H9 (cell line): ENCODE data around the gene PPM1H. TPM values are rescaled to one million over a fixed set of nuclear protein-coding genes. Genes with fewer than 3 reads are reported as not detected.

Experiments
- DNase-seq: peaks from one replicate; pipeline ENCODE4 v3.0.0-alpha.2; 2017
- H2AFZ ChIP-seq: one replicate; pipeline ENCODE4 v1.6.1; 2013; ENCODE audit warnings: mild to moderate bottlenecking, low read length, control low read depth, moderate library complexity
- H2AK5ac ChIP-seq: 2 replicates; pipeline ENCODE4 v1.6.1; 2013; ENCODE audit warnings: low read length, control low read depth, mixed read lengths; ENCODE audit not compliant: insufficient read length
- H2BK120ac ChIP-seq: one replicate; pipeline ENCODE4 v1.6.1; 2013; ENCODE audit warnings: low read depth, mild to moderate bottlenecking, low read length, control low read depth, inconsistent platforms; ENCODE audit not compliant: poor library complexity, severe bottlenecking
- H2BK12ac ChIP-seq: 2 replicates; pipeline ENCODE4 v1.6.1; 2013; ENCODE audit warnings: low read length, control low read depth, mixed read lengths, low read depth; ENCODE audit not compliant: insufficient read length
- H2BK15ac ChIP-seq: 2 replicates; pipeline ENCODE4 v1.6.1; 2013; ENCODE audit warnings: low read depth, low read length, control low read depth
- H2BK20ac ChIP-seq: one replicate; pipeline ENCODE4 v1.6.1; 2013; ENCODE audit warnings: low read depth, mild to moderate bottlenecking, low read length, control low read depth, inconsistent platforms; ENCODE audit not compliant: poor library complexity, severe bottlenecking
- H2BK5ac ChIP-seq: 2 replicates; pipeline ENCODE4 v1.6.1; 2013; ENCODE audit warnings: low read length, control low read depth, mixed read lengths; ENCODE audit not compliant: insufficient read length
- H3K14ac ChIP-seq: 2 replicates; pipeline ENCODE4 v1.6.1; 2013; ENCODE audit warnings: low read length, control low read depth; ENCODE audit not compliant: insufficient read depth
- H3K18ac ChIP-seq: 2 replicates; pipeline ENCODE4 v1.6.1; 2013; ENCODE audit warnings: low read depth, mild to moderate bottlenecking, mixed read lengths, low read length, control low read depth; ENCODE audit not compliant: insufficient read length
- H3K23ac ChIP-seq: 2 replicates; pipeline ENCODE4 v1.6.1; 2013; ENCODE audit warnings: low read length, control low read depth, mixed read lengths, low read depth; ENCODE audit not compliant: insufficient read length
- H3K23me2 ChIP-seq: 2 replicates; pipeline ENCODE4 v1.6.1; 2013; ENCODE audit warnings: low read depth, mild to moderate bottlenecking, mixed read lengths, low read length, control low read depth; ENCODE audit not compliant: insufficient read length, poor library complexity, severe bottlenecking
- H3K27ac ChIP-seq: 2 replicates; pipeline ENCODE4 v1.5.1; 2013; ENCODE audit warnings: low read length, control low read depth, mixed read lengths, low read depth; ENCODE audit not compliant: insufficient read length
- H3K27me3 ChIP-seq: 2 replicates; pipeline ENCODE4 v1.6.1; 2013; ENCODE audit warnings: low read length, control low read depth, inconsistent platforms; ENCODE audit not compliant: insufficient read depth
- H3K4ac ChIP-seq: 2 replicates; pipeline ENCODE4 v1.6.1; 2013; ENCODE audit warnings: low read depth, mild to moderate bottlenecking, control low read depth, inconsistent platforms, low read length, moderate library complexity
- H3K4me1 ChIP-seq: 2 replicates; pipeline ENCODE4 v1.6.1; 2013; ENCODE audit warnings: low read length, control low read depth, inconsistent platforms; ENCODE audit not compliant: insufficient read depth
- H3K4me2 ChIP-seq: 2 replicates; pipeline ENCODE4 v1.6.1; 2013; ENCODE audit warnings: low read length, control low read depth, mixed read lengths; ENCODE audit not compliant: insufficient read length, insufficient read depth
- H3K56ac ChIP-seq: 2 replicates; pipeline ENCODE4 v1.6.1; 2013; ENCODE audit warnings: low read depth, mild to moderate bottlenecking, mixed read lengths, low read length, control low read depth; ENCODE audit not compliant: insufficient read length
- H3K79me1 ChIP-seq: 2 replicates; pipeline ENCODE4 v1.6.1; 2013; ENCODE audit warnings: low read depth, mild to moderate bottlenecking, moderate library complexity, low read length, control low read depth, inconsistent platforms; ENCODE audit not compliant: insufficient read depth, poor library complexity, severe bottlenecking
- H3K79me2 ChIP-seq: 2 replicates; pipeline ENCODE4 v1.6.1; 2013; ENCODE audit warnings: low read length, control low read depth, inconsistent platforms; ENCODE audit not compliant: insufficient read depth
- H3K9ac ChIP-seq: 2 replicates; pipeline ENCODE4 v1.6.1; 2013; ENCODE audit warnings: low read length, control low read depth, mixed read lengths; ENCODE audit not compliant: insufficient read length; ENCODE audit errors: extremely low read depth
- H3K9me3 ChIP-seq: one replicate; pipeline ENCODE4 v1.6.1; 2013; ENCODE audit warnings: low read depth, low read length, inconsistent platforms; ENCODE audit not compliant: control insufficient read depth
- H3T11ph ChIP-seq: one replicate; pipeline ENCODE4 v1.6.1; 2013; ENCODE audit warnings: mild to moderate bottlenecking, low read length, control low read depth, inconsistent platforms
- H4K20me1 ChIP-seq: one replicate; pipeline ENCODE4 v1.6.1; 2013; ENCODE audit not compliant: control insufficient read depth, insufficient read length, insufficient read depth
- H4K5ac ChIP-seq: 2 replicates; pipeline ENCODE4 v1.6.1; 2013; ENCODE audit warnings: low read depth, mild to moderate bottlenecking, mixed read lengths, low read length, control low read depth; ENCODE audit not compliant: insufficient read length
- H4K8ac ChIP-seq: replicated peaks from 2 replicates; pipeline ENCODE4 v1.6.1; 2013; ENCODE audit warnings: low read length, control low read depth, mixed read lengths, low read depth; ENCODE audit not compliant: insufficient read length
- H4K91ac ChIP-seq: 2 replicates; pipeline ENCODE4 v1.6.1; 2013; ENCODE audit warnings: low read depth, mild to moderate bottlenecking, moderate library complexity, mixed read lengths, low read length, control low read depth; ENCODE audit not compliant: insufficient read length
- H3K27ac Mint-ChIP-seq, 3 experiments: 2 replicates in 2 of 3; 3 replicates in 1 of 3; pipeline ENCODE4 v1.8.0; 2020 to 2021; ENCODE audit warnings: mixed read lengths in 3 of 3, mild to moderate bottlenecking in 1 of 3, moderate library complexity in 1 of 3
- H3K27me3 Mint-ChIP-seq: 2 replicates; pipeline ENCODE4 v1.8.0; 2021; ENCODE audit warnings: low read depth, mild to moderate bottlenecking, moderate library complexity, mixed read lengths
- H3K36me3 Mint-ChIP-seq, 3 experiments: 2 replicates in 2 of 3; 3 replicates in 1 of 3; pipeline ENCODE4 v1.8.0; 2020 to 2021; ENCODE audit warnings: low read depth in 3 of 3, mixed read lengths in 3 of 3; ENCODE audit not compliant: insufficient read depth in 1 of 3
- H3K4me1 Mint-ChIP-seq, 2 experiments: 2 replicates each; pipeline ENCODE4 v1.8.0; 2020; ENCODE audit warnings: mixed read lengths in 2 of 2
- H3K4me3 Mint-ChIP-seq, 2 experiments: 2 replicates in 1 of 2; 3 replicates in 1 of 2; pipeline ENCODE4 v1.8.0; 2020 to 2021; ENCODE audit warnings: mild to moderate bottlenecking in 2 of 2, mixed read lengths in 2 of 2, moderate library complexity in 1 of 2
- H3K9me3 Mint-ChIP-seq, 2 experiments: 2 replicates in 1 of 2; 3 replicates in 1 of 2; pipeline ENCODE4 v1.8.0; 2020; ENCODE audit warnings: mild to moderate bottlenecking in 2 of 2, mixed read lengths in 2 of 2, moderate library complexity in 1 of 2
- WGBS: extraction: QIAGEN DNeasy Blood & Tissue Kit; methylation state at CpG from one replicate; pipeline ENCODE4 v1.1.7; 2013; ENCODE audit warnings: missing lambda C conversion rate, low lambda C conversion rate, mixed read lengths; ENCODE audit not compliant: insufficient read length; ENCODE audit errors: extremely low coverage; 5-methylcytosine and 5-hydroxymethylcytosine counted together
- total RNA-seq: library from RNA; stranded (reverse); gene quantifications from 2 replicates; pipeline ENCODE4 v1.2.1, GENCODE V29; 2021
- TF ChIP-seq, protein P1 (sequence below): fragments of 200-600 bp; sonication (generic); conservative IDR thresholded peaks from 3 replicates; pipeline ENCODE4 v1.8.0; 2021; ENCODE audit warnings: antibody characterized with exemption, mild to moderate bottlenecking

PPM1H gene
- total RNA-seq, 1 experiment from 2014 or later = 22.1 TPM

GRCh38 chr12:62903151-62903550 is 31.8 kb downstream of the PPM1H start:
- Histone ChIP-seq H3K4me2 (no peak overlapping the region), H3K9ac (no peak overlapping the region), H2BK120ac (no peak overlapping the region), H3K9me3 (no peaks in the 10 kb centered on the region), H2BK12ac (no peak overlapping the region), H3K79me2 (no peaks in the 10 kb centered on the region), H2BK15ac (no peak overlapping the region), H4K20me1 (no peaks in the 10 kb centered on the region), H3K79me1 (peaks cover 6% of the 10 kb centered on the region), H3K4ac (no peak overlapping the region), H2AFZ (no peak overlapping the region), H2BK20ac (no peak overlapping the region), H3K18ac (no peak overlapping the region), H3K14ac (no peak overlapping the region), H3K23ac (no peak overlapping the region), H3K4me1 (peaks cover 6% of the 10 kb centered on the region), H2BK5ac (no peak overlapping the region), H4K5ac (no peak overlapping the region), H3K23me2 (no peaks in the 10 kb centered on the region), H3K56ac (no peak overlapping the region), H4K91ac (no peak overlapping the region), H3K27me3 (no peaks in the 10 kb centered on the region), H4K8ac (no peak overlapping the region), H2AK5ac (no peak overlapping the region), H3T11ph (no peak overlapping the region), H3K27ac (no peak overlapping the region)
- peaks cover 6 to 15% of the 10 kb centered on the region in 2 experiments for H3K4me1 Mint-ChIP-seq
- 0 out of 7 replicates have a peak overlapping the region, but pooled peaks of 1 of the 3 experiments have one; percentile 57 for H3K27ac Mint-ChIP-seq
- no peaks in the 10 kb centered on the region for H3K36me3 Mint-ChIP-seq
- no peaks in the 10 kb centered on the region for H3K27me3 Mint-ChIP-seq
- no peak for DNase-seq
- H3K9me3 Mint-ChIP-seq = no peaks in the 10 kb centered on the region
- H3K4me3 Mint-ChIP-seq = no peak overlapping the region
- TF ChIP-seq, protein P1, sequence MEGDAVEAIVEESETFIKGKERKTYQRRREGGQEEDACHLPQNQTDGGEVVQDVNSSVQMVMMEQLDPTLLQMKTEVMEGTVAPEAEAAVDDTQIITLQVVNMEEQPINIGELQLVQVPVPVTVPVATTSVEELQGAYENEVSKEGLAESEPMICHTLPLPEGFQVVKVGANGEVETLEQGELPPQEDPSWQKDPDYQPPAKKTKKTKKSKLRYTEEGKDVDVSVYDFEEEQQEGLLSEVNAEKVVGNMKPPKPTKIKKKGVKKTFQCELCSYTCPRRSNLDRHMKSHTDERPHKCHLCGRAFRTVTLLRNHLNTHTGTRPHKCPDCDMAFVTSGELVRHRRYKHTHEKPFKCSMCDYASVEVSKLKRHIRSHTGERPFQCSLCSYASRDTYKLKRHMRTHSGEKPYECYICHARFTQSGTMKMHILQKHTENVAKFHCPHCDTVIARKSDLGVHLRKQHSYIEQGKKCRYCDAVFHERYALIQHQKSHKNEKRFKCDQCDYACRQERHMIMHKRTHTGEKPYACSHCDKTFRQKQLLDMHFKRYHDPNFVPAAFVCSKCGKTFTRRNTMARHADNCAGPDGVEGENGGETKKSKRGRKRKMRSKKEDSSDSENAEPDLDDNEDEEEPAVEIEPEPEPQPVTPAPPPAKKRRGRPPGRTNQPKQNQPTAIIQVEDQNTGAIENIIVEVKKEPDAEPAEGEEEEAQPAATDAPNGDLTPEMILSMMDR = no peak
- no CpG with 5 or more reads among the region's 4 CpGs for WGBS
